ENCODE measurements around the gene SPC24.

DNA sequence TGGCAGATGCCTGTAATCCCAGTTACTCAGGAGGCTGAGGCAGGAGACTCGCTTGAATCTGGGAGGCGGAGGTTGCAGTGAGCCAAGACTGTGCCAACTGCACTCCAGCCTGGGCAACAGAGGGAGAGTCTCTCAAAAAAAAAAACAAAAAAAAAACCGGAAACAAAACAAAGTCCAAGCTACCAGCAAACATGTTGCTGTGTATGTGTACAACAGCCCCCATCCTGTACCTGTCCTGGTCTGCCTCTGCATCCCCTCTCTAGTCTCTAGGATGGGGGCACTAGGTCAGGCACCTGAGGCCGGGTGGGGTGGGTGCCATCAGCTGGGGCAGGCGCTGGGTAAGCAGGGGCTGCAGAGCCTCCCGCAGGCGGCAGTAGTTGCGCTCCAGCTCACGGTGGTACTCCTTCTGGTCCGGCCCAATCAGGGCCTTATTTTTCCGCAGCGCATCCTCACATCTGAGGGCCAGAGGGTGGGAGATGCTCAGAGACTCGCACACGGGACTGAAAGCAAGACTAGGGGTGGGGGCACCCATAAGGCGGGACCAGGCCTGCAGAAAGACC lies 44.5 kb upstream of the SPC24 start:
- no peak for TF ChIP-seq EZH2 (IDR thresholded peaks at IDR 0.05)
- no peak for TF ChIP-seq POLR2AphosphoS5 (IDR thresholded peaks at IDR 0.05; ENCODE audit: borderline replicate concordance, low read depth, low read length)

Data from SK-N-MC (cell line).